Activated T-cell treated with anti-CD3 and anti-CD28 coated beads for 4 hours (primary cell): Measurements from ENCODE around the gene CAMTA1.
"Not testable (repeated sequence)": the region's sequence is repeated elsewhere in the genome, so short reads cannot be mapped to it uniquely, and the experiment has no call there.

Experiments used
- DNase-seq: peaks from one replicate; pipeline ENCODE4 v3.0.0-alpha.2; 2020

Gene CAMTA1

GRCh38 chr1:6785318-6785727, at the start of gene CAMTA1:
CAMTA1 (plus strand) TSS chr1:6785454; CDS start chr1:6785531, 77 bp downstream.
- no peak for DNase-seq

- no peak for DNase-seq
Measured at GRCh38 chr1:6738987-6739676, 46.1 kb upstream of the CAMTA1 start.

- not testable (repeated sequence) for DNase-seq
Measured at GRCh38 chr1:6742676-6743188, 42.5 kb upstream of the CAMTA1 start.

- no peak for DNase-seq
Measured at GRCh38 chr1:6743189-6744101, 41.8 kb upstream of the CAMTA1 start.

GRCh38 chr1:6745073-6745472, 40.2 kb upstream of the CAMTA1 start:
- no peak for DNase-seq

- DNase-seq, result no peak
Measured at GRCh38 chr1:6747674-6748073, 37.6 kb upstream of the CAMTA1 start.

GRCh38 chr1:6750490-6750889, 34.8 kb upstream of the CAMTA1 start:
- DNase-seq, result no peak

GRCh38 chr1:6753320-6754140, 31.7 kb upstream of the CAMTA1 start:
- DNase-seq, result no peak

- no peak for DNase-seq
Measured at GRCh38 chr1:6756457-6756856, 28.8 kb upstream of the CAMTA1 start.

GRCh38 chr1:6757719-6758435, 27.4 kb upstream of the CAMTA1 start:
- DNase-seq, result no peak

GRCh38 chr1:6761196-6761737, 24.0 kb upstream of the CAMTA1 start:
- no peak for DNase-seq

GRCh38 chr1:6762060-6762459, 23.2 kb upstream of the CAMTA1 start:
- no peak for DNase-seq

GRCh38 chr1:6770751-6771440, 14.4 kb upstream of the CAMTA1 start:
- no peak for DNase-seq

GRCh38 chr1:6771441-6771769, 13.8 kb upstream of the CAMTA1 start:
- DNase-seq, result no peak

- DNase-seq, result no peak
Measured at GRCh38 chr1:6774381-6774780, 10.9 kb upstream of the CAMTA1 start.

GRCh38 chr1:6775261-6776043, 9.8 kb upstream of the CAMTA1 start:
- DNase-seq, result no peak

- no peak for DNase-seq
Measured at GRCh38 chr1:6776389-6776788, 8.9 kb upstream of the CAMTA1 start.

GRCh38 chr1:6776895-6777294, 8.4 kb upstream of the CAMTA1 start:
- no peak for DNase-seq

GRCh38 chr1:6777813-6778212, 7.4 kb upstream of the CAMTA1 start:
- no peak for DNase-seq

- DNase-seq, result no peak
Measured at GRCh38 chr1:6779089-6779805, 6.0 kb upstream of the CAMTA1 start.
